Stimulated activated CD8-positive, alpha-beta memory T cell treated with anti-CD3 and anti-CD28 coated beads, Interleukin-4, amount 100 ng/mL, for 1 hour (primary cell): ENCODE results near the gene CDYL.

Source experiments
- DNase-seq, 2 donors: peaks; one replicate each; pipeline ENCODE4 v3.0.0-alpha.2; 2020; ENCODE audit warnings: low read depth in 2 of 2, low spot score in 1 of 2

CDYL gene

DNA sequence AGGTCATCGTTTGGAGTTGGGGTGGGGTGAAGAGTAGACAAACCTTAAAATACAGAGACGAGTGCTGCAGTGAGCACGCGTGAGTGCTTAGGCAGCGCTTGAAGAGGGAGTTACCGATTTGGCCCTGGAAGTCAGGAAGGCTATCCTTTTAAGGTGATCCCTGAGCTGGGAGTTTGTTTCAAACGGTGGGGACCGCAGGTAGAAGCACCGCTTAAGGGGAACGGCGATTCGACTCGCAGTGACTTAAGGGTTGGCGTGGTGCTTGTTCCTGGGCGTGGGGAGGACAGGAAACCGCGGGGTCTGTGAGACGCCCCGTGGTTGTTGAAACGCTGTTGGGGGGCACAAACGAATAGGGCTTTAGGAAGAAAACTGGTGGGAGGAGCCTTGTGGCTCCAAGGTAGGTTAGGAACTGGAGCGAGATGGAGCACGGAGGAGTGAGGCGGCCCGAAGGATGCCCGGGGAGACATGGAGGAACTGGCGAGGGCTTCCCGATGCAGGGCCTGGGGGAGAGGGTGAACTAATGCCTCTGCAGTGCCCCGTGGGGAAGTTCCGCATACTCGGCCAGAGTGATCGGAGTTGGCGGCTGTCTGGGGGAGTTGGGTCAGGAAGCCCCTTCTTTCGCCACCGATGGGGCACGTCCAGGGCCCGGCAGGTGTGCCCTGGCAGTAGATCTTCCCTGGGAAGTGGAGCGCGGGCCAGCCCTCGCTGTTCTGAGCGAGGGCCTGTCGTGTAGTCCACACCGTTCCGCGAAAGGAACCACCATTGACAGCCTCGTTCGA is 1.3 kb upstream of the CDYL start:
- no peak for DNase-seq

DNA sequence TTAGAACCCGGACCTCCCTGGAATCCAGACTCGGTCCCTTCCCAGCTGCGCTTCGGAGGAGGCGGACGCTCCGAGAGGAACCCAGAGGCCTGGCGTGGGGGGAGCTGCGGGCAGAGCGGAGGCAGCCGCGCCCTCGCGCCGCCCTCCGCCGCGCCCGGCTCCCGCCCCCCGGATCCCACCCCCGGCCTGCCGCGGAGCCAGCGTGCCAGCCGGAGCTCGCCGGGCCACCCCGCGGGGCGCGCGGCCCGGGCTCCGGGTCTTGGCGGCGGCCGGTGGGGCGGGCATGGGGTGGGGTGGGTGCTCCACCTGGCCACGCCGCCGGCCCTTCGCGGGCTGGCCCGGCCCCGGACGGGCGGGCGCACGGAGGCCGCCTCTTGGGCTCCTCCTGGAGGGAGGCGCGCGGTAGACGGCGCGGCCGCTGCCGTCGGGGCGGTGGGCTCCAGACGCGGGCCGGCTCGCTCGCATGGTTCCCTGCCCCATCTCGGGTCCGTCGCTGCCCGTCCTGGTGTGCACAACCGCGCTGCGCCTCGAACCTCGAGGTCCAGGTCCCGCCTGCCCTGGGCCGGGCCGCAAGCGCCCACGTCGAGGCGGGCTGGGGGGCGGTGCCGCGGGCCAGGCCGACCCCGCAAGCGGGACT is 592 bp upstream of the CDYL start:
- peak in 1 of 2 donors; percentile 29 for DNase-seq

DNA sequence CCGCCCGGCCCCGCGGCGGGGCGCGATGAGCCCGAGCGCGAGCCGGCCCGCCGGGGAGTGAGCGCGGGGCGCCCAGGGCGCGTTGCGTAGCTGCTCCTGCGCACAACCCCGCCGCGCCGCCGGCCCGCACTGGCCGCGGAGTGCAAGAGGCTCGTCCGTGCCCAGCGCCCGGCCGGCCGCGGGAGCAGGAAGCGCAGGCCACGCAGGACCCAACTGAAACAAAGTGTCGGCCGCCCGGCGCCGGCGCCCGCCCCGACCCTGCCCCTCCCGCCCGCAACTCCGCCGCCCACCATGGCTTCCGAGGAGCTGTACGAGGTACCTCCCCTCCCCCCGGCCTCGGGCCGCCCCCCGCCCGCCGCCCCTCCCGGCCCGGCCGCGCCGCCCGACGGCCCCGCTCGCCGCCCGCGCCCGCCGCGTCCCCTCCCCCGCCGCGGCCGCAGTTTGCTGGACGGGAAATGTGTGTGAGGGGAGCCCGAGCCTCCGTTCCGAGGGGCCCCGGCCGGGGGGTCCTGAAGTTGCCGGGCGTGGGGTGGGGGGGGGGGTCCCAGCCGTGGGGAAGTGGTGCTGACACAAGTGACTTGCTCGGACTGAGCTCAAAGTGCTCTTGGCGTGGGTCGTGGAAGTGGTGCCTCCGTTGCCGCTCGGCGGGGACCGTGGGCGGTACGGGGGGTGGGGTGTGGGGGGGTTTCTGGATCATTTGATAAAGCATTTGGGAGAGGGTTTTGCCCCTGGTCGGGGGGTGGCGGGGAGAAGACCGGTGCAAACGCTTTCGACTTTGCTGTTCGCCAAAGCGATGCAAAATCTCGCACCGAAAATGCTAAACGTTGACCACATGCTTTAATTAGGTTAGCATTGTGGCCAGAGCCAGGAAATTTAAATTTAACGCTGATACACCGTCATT is 539 bp downstream of the CDYL start:
- DNase-seq, result no peak

GRCh38 chr6:4777394-4777935 is 1.3 kb downstream of the CDYL start:
- DNase-seq, result no peak

GRCh38 chr6:4778086-4778485 is 1.9 kb downstream of the CDYL start:
- DNase-seq, result no peak

GRCh38 chr6:4780360-4780812 is 4.2 kb downstream of the CDYL start:
- DNase-seq, result no peak

DNA sequence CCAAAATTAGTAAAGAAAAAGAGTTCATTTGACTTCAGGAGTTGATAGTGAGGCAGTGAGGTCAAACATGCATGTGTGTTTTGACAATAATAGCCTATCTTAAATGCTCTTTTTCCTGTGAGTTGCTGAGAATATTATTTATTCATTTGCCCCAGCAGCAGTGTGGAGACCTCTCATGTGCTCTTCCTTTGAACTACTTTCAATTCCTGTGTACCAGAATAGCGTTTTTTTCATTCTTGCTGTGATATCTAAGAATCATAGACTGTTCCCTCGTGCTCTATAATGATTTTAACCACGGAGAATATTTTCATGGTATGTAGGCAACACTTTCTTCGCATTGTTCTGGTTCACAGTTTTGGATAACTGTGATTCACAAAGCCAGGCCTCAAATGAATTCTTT is 5.2 kb downstream of the CDYL start:
- no peak for DNase-seq

- DNase-seq, result no peak
Observed at GRCh38 chr6:4781967-4782575, 5.9 kb downstream of the CDYL start.

DNA sequence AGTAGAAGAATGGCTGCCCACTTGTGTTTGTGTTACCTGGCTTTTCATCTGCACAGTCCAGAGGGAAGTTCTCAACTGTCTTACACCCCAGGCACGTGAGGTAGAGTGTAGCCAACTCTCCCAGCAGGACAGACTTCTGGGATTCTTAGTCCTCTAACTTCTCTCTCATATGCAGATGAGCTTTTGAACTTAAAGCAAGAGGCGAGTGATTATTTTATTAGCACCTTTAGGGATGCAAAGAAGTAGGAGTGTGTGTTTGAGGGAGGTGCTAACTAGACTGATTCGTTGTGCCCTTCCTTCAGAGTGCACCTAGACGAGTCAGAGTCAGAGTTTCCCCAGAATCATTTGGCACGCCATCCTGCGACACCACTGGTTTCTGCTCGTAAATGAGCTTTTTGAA is 10.8 kb downstream of the CDYL start:
- DNase-seq, result no peak

- DNase-seq, result no peak
Observed at GRCh38 chr6:4788482-4788881, 12.3 kb downstream of the CDYL start.

GRCh38 chr6:4788953-4789584 is 12.9 kb downstream of the CDYL start:
- no peak for DNase-seq

- no peak for DNase-seq
Observed at GRCh38 chr6:4790158-4790899, 14.1 kb downstream of the CDYL start.

GRCh38 chr6:4794140-4794707 is 18.0 kb downstream of the CDYL start:
- no peak for DNase-seq

GRCh38 chr6:4797587-4797986 is 21.4 kb downstream of the CDYL start:
- no peak for DNase-seq

GRCh38 chr6:4799912-4800311 is 23.7 kb downstream of the CDYL start:
- DNase-seq, result no peak

DNA sequence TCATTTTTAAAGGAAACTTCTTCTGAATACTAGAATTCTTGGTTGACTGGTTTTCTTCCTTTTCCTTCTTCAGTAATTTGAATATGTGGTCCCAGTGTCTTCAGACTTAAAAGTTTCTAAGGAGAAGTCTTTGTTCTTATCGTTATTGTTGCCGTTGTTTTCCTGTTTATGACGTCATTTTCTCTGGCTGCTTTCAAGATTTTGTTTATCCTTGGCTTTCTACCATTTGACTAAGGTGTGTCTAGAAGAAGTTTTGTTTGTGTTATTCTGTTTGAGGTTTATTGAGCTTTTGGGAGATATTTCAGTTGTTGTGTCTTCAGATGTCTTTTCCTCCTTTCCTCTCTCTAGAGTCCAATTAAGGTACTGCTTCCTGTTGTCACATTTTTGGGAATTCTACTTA is 24.5 kb downstream of the CDYL start:
- DNase-seq, result no peak

- no peak for DNase-seq
Observed at GRCh38 chr6:4801491-4802110, 25.4 kb downstream of the CDYL start.

DNA sequence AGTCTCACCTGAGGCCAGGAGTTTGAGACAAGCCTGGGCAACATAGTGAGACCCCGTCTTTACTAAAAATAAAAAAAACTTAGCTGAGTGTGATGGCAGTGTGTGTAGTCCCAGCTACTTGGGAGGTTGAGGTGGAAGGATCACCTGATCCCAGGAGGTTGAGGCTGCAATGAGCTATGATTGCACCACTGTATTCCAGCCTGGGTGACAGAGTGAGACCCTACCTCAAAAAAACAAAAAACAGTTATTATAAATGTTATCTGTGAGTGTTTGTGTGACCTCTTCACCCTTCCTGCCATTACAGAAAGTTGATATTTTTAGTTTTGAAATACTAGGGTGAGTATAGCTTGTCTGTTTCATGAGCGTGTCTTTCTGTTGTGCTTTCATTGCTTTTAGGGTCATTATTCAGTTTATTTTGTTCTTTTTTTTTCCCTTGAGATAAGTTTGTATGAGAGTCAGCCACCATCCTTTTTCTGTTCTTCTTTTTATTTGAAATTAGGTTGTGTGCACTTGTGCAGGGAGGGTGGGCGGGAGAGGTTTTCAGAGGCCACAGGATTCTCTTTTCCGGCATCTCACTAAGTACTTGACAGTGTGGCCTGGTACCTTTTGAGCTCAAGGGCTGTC is 26.2 kb downstream of the CDYL start:
- DNase-seq, result no peak

GRCh38 chr6:4803343-4803744 is 27.1 kb downstream of the CDYL start:
- DNase-seq, result no peak
